Thyroid gland (tissue), 4 donors: ENCODE results near the gene HBD.

Source experiments
- POLR2A ChIP-seq, 2 donors: fragments of 450-650 bp; IDR thresholded peaks; one replicate each; pipeline ENCODE4 v1.6.1; 2017; ENCODE audit warnings: antibody characterized with exemption in 2 of 2, mild to moderate bottlenecking in 2 of 2, moderate library complexity in 1 of 2
- TF ChIP-seq, protein P1 (sequence below), 6 experiments: fragments of 200-600 bp in 3 of 6; fragments of 450-650 bp in 3 of 6; sonication (generic) in 3 of 6; IDR thresholded peaks; one replicate each; pipeline ENCODE4 v1.5.1; 2016 to 2019; ENCODE audit warnings: antibody characterized with exemption in 6 of 6, mild to moderate bottlenecking in 2 of 6, inconsistent platforms in 1 of 6, moderate library complexity in 1 of 6

DNA sequence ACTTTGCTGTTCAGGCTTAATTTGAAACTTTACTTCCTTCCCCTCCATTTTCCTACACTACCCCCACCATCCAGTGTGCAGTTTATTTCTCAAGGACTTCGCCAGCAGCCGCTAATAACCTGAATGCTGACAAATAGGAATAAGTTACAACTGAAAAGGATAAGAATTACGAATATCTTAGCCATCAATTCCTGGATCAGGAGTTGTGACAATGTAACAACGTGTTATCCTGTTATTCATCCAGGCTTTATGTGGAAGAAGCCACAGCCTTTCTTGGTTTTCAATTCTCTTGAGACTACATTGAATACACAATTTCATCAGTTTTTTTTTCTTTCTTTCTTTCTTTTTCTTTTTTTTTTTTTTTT lies 9.5 kb upstream of the HBD start:
- TF ChIP-seq, protein P1, sequence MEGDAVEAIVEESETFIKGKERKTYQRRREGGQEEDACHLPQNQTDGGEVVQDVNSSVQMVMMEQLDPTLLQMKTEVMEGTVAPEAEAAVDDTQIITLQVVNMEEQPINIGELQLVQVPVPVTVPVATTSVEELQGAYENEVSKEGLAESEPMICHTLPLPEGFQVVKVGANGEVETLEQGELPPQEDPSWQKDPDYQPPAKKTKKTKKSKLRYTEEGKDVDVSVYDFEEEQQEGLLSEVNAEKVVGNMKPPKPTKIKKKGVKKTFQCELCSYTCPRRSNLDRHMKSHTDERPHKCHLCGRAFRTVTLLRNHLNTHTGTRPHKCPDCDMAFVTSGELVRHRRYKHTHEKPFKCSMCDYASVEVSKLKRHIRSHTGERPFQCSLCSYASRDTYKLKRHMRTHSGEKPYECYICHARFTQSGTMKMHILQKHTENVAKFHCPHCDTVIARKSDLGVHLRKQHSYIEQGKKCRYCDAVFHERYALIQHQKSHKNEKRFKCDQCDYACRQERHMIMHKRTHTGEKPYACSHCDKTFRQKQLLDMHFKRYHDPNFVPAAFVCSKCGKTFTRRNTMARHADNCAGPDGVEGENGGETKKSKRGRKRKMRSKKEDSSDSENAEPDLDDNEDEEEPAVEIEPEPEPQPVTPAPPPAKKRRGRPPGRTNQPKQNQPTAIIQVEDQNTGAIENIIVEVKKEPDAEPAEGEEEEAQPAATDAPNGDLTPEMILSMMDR (IDR thresholded peaks at IDR 0.05): no peak
- no peak for TF ChIP-seq POLR2A (IDR thresholded peaks at IDR 0.05)
